ENCODE data around the gene IVNS1ABP.

IVNS1ABP gene

DNA sequence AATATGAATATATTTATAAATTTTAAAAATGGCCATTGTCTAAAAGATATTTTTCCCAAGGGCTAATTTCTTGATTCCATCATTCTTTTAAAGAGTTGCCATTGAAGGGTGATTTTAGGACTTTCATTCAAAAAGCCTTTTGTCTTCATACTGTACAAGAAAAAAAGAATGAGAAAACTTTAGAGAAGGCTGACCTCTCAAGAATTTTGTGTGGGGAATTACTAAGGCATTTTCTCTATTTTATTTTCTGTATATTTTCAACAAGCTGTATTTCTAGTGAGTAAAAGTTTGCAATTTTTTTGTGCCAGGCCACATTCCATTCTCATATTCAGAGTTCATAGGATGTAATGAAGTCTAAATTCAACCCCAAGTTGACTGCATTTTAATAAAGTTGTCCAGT is 49.3 kb downstream of the IVNS1ABP start:
- no peak overlapping the region for H3K4me3 ChIP-seq (ENCODE audit: low read length)
- TF ChIP-seq, protein P1, sequence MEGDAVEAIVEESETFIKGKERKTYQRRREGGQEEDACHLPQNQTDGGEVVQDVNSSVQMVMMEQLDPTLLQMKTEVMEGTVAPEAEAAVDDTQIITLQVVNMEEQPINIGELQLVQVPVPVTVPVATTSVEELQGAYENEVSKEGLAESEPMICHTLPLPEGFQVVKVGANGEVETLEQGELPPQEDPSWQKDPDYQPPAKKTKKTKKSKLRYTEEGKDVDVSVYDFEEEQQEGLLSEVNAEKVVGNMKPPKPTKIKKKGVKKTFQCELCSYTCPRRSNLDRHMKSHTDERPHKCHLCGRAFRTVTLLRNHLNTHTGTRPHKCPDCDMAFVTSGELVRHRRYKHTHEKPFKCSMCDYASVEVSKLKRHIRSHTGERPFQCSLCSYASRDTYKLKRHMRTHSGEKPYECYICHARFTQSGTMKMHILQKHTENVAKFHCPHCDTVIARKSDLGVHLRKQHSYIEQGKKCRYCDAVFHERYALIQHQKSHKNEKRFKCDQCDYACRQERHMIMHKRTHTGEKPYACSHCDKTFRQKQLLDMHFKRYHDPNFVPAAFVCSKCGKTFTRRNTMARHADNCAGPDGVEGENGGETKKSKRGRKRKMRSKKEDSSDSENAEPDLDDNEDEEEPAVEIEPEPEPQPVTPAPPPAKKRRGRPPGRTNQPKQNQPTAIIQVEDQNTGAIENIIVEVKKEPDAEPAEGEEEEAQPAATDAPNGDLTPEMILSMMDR (conservative IDR thresholded peaks at IDR 0.05; ENCODE audit: low read length), result no peak
- no peak for DNase-seq (ENCODE audit: low read depth)

DNA sequence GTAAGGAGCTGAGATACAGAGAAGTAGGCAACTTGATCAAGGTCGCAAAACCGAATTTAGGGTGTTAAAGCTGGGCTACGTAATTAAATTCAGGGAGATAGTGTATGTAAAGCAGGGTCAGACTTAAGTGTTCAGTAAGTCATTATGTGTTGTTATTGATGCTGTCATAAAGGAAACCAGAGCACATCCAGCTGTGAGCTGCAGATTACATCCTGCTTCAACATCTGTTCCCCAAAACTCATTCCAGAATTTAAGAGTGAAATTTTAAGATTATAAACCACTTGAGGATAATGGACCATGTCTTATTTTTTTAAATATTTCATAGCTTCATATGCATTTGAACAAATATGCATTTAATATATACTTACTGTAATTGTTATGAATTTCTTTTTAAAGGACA is 49.7 kb downstream of the IVNS1ABP start:
- DNase-seq (ENCODE audit: low read depth), result no peak
- TF ChIP-seq, protein P1 (conservative IDR thresholded peaks at IDR 0.05; ENCODE audit: low read length), result no peak
- H3K4me3 ChIP-seq (ENCODE audit: low read length), result no peak overlapping the region

DNA sequence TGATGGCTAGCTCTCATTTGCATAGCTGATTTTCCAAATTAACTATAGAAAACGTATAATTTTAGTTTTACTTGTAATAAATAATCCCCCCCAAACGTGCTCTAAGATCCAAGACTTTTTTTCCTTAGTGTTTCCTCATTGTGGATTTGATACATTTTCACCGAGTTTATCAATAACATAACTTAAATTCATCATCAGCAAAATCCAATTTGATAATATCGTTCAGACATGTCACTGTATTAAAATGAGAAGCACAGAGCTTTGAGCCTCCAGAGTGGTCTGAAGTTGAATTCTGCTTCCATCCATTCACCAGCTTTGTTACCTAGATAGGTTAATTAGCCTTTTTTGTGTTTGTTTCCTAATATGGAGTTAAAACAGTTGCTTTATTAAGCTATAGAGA is 51.7 kb downstream of the IVNS1ABP start:
- TF ChIP-seq, protein P1 (conservative IDR thresholded peaks at IDR 0.05; ENCODE audit: low read length), result no peak
- H3K4me3 ChIP-seq (ENCODE audit: low read length), result no peak overlapping the region
- no peak for DNase-seq (ENCODE audit: low read depth)

DNA sequence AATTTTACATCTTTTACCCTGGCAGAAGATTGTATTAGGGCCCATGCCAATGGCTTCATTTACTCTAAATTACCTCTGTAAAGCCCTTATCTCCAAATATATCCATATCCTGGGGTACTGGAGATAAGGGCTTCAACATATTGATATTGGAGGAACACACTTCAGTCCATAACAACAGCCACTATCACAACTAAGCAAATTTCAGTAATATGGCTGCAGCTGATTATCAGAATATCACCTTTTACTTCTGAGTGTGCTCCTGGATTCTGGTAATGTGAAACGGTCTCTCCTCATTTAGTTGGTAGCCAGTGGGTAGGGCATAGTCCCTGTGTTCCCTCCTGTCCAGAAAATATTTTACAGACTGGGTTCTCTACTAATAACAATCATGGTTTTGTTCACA is 53.3 kb downstream of the IVNS1ABP start:
- no peak overlapping the region for H3K4me3 ChIP-seq (ENCODE audit: low read length)
- TF ChIP-seq, protein P1 (conservative IDR thresholded peaks at IDR 0.05; ENCODE audit: low read length), result no peak
- no peak for DNase-seq (ENCODE audit: low read depth)

DNA sequence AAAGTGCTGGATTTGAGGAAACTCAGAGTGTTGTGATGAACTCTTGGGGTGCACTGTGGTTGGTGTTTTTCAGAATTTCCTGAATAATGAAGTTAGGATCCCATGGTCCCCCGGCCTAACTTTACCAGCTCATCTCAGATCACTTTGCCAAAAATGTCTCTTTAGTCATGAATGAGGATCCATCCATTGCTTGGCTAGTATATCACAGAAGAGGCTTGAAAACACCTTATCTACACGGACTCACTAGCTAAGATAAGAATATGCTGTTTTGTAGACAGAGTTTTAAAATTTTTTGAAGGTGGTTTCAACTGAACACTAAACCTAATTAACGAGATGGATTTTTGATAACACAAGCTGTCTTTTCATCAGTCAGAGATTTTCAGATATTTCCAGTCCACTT is 53.8 kb downstream of the IVNS1ABP start:
- TF ChIP-seq, protein P1 (conservative IDR thresholded peaks at IDR 0.05; ENCODE audit: low read length), result no peak
- DNase-seq (ENCODE audit: low read depth), result no peak
- H3K4me3 ChIP-seq (ENCODE audit: low read length), result no peak overlapping the region

DNA sequence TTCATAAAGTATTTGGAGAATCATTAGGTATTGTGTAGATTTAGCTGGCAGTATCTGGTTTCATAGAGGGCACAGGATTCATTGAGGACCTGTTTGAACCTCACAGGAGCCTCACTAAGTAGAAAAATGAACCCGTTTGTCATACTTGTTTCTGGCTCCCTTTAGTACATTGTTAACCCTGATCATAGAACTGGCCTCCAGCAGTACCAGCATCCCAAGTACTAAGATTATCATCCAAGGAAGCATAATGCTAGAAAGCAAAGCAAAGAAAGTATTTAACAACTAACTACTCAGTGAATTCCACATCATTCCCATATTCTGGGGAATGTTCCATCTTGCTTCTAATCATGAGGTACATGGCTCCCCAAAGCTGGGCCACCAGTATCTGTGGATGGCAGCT is 54.9 kb downstream of the IVNS1ABP start:
- no peak for DNase-seq (ENCODE audit: low read depth)
- TF ChIP-seq, protein P1 (conservative IDR thresholded peaks at IDR 0.05; ENCODE audit: low read length), result no peak
- H3K4me3 ChIP-seq (ENCODE audit: low read length), result no peak overlapping the region

DNA sequence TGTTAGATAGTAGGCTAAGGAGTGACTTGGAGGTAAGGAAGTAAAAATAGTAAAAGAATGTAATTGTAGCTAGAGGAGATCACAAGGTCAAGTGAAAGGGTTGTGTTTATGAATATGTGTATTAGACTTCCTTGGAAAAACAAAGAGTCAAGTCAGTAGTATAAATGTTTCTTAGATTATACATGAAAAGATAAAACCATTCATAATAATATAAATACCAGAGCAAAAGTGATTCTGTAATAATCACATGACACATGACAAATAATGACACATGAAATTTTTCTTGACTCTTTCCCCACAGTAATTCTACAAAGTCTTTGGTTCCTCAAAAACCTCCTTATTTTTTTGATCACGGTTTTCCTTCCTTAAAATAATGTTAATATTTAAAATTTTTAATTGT is 56.4 kb downstream of the IVNS1ABP start:
- no peak for DNase-seq (ENCODE audit: low read depth)
- no peak overlapping the region for H3K4me3 ChIP-seq (ENCODE audit: low read length)
- TF ChIP-seq, protein P1 (conservative IDR thresholded peaks at IDR 0.05; ENCODE audit: low read length), result no peak
